Measurements from ENCODE around the gene TAF10. TPM values are rescaled to one million over a fixed set of nuclear protein-coding genes. Genes with fewer than 3 reads are reported as not detected.

TAF10 gene
- total and polyA plus RNA-seq, 2 of the 13 experiments (the other 11 are each of a cell fraction or from before 2014, with no cell fraction given), result 71.3 to 134 TPM

DNA sequence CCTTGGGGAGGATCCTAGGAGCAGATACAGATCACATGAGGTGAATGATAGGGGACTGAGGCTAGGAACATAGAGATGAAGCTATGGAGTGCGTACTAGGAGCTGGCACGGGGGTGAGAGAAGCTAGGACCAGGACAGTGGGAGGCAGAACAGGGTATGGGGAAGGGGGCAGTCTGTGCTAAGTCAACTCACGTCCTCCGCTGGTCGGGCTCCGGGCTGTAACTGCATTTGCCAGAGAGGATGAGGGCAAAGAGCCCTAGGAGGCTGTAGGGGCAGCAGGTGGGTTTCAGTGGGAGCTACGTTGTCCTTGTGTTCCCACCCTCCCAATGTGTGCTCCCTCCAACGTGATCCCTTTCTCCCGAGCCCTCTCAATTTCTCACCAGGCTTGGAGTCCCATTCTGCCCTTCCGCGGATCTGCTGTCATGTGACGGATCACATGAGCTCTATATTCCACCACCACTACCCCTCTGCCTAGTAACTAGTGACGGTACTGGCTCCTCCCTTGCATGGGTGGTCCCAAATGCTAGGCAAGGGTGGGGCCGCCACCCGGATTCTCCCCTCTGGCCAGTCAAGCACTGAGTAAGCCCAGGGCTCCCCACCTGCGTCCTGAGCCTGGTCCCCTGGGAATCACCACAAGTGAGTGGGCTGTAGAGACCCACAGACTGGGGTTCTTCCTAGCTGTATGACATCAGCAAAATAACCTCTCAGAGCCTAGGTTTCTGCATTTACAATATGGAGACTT, 7.2 kb upstream of the TAF10 start, which contains the start of gene TPP1 (continued):
- TF ChIP-seq, protein P1, sequence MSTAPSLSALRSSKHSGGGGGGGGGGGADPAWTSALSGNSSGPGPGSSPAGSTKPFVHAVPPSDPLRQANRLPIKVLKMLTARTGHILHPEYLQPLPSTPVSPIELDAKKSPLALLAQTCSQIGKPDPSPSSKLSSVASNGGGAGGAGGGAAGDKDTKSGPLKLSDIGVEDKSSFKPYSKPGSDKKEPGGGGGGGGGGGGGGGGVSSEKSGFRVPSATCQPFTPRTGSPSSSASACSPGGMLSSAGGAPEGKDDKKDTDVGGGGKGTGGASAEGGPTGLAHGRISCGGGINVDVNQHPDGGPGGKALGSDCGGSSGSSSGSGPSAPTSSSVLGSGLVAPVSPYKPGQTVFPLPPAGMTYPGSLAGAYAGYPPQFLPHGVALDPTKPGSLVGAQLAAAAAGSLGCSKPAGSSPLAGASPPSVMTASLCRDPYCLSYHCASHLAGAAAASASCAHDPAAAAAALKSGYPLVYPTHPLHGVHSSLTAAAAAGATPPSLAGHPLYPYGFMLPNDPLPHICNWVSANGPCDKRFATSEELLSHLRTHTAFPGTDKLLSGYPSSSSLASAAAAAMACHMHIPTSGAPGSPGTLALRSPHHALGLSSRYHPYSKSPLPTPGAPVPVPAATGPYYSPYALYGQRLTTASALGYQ (CRISPR knock-in tag; IDR thresholded peaks at IDR 0.05), result no peak
- TF ChIP-seq, protein P2, sequence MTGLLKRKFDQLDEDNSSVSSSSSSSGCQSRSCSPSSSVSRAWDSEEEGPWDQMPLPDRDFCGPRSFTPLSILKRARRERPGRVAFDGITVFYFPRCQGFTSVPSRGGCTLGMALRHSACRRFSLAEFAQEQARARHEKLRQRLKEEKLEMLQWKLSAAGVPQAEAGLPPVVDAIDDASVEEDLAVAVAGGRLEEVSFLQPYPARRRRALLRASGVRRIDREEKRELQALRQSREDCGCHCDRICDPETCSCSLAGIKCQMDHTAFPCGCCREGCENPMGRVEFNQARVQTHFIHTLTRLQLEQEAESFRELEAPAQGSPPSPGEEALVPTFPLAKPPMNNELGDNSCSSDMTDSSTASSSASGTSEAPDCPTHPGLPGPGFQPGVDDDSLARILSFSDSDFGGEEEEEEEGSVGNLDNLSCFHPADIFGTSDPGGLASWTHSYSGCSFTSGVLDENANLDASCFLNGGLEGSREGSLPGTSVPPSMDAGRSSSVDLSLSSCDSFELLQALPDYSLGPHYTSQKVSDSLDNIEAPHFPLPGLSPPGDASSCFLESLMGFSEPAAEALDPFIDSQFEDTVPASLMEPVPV (CRISPR knock-in tag; IDR thresholded peaks at IDR 0.05), result no peak
- TF ChIP-seq HCFC1 (IDR thresholded peaks at IDR 0.05; ENCODE audit: low read depth, low read length) (no peak; the same call in 1 of the 2 replicates), MXD4 (CRISPR knock-in tag; IDR thresholded peaks at IDR 0.05) (no peak), TARDBP (CRISPR knock-in tag; IDR thresholded peaks at IDR 0.05) (no peak), KLF11 (CRISPR knock-in tag; IDR thresholded peaks at IDR 0.05) (0 out of 2 replicates have a peak, but pooled peaks have one; percentile 34), ZNF703 (CRISPR knock-in tag; IDR thresholded peaks at IDR 0.05; ENCODE audit: borderline replicate concordance) (no peak), MZF1 (CRISPR knock-in tag; IDR thresholded peaks at IDR 0.05; ENCODE audit: borderline replicate concordance) (no peak), ZNF768 (CRISPR knock-in tag; IDR thresholded peaks at IDR 0.05) (no peak), ZNF724P (CRISPR knock-in tag; IDR thresholded peaks at IDR 0.05; ENCODE audit: borderline replicate concordance) (no peak), ZNF713 (CRISPR knock-in tag; IDR thresholded peaks at IDR 0.05) (no peak), POLR2AphosphoS2 (IDR thresholded peaks at IDR 0.05; ENCODE audit: low read depth, low read length) (no peak), CHCHD3 (CRISPR knock-in tag; IDR thresholded peaks at IDR 0.05) (no peak), ATAD3A (CRISPR knock-in tag; IDR thresholded peaks at IDR 0.05) (no peak)
- TF ChIP-seq, protein P3, sequence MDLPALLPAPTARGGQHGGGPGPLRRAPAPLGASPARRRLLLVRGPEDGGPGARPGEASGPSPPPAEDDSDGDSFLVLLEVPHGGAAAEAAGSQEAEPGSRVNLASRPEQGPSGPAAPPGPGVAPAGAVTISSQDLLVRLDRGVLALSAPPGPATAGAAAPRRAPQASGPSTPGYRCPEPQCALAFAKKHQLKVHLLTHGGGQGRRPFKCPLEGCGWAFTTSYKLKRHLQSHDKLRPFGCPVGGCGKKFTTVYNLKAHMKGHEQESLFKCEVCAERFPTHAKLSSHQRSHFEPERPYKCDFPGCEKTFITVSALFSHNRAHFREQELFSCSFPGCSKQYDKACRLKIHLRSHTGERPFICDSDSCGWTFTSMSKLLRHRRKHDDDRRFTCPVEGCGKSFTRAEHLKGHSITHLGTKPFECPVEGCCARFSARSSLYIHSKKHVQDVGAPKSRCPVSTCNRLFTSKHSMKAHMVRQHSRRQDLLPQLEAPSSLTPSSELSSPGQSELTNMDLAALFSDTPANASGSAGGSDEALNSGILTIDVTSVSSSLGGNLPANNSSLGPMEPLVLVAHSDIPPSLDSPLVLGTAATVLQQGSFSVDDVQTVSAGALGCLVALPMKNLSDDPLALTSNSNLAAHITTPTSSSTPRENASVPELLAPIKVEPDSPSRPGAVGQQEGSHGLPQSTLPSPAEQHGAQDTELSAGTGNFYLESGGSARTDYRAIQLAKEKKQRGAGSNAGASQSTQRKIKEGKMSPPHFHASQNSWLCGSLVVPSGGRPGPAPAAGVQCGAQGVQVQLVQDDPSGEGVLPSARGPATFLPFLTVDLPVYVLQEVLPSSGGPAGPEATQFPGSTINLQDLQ (CRISPR knock-in tag; IDR thresholded peaks at IDR 0.05), result no peak
- TF ChIP-seq, protein P4, sequence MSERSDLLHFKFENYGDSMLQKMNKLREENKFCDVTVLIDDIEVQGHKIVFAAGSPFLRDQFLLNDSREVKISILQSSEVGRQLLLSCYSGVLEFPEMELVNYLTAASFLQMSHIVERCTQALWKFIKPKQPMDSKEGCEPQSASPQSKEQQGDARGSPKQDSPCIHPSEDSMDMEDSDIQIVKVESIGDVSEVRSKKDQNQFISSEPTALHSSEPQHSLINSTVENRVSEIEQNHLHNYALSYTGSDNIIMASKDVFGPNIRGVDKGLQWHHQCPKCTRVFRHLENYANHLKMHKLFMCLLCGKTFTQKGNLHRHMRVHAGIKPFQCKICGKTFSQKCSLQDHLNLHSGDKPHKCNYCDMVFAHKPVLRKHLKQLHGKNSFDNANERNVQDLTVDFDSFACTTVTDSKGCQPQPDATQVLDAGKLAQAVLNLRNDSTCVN (CRISPR knock-in tag; IDR thresholded peaks at IDR 0.05; ENCODE audit: borderline replicate concordance), result no peak
- TF ChIP-seq, protein P5, sequence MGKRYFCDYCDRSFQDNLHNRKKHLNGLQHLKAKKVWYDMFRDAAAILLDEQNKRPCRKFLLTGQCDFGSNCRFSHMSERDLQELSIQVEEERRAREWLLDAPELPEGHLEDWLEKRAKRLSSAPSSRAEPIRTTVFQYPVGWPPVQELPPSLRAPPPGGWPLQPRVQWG (CRISPR knock-in tag; IDR thresholded peaks at IDR 0.05; ENCODE audit: borderline replicate concordance, low read depth), result no peak
- TF ChIP-seq, protein P6, sequence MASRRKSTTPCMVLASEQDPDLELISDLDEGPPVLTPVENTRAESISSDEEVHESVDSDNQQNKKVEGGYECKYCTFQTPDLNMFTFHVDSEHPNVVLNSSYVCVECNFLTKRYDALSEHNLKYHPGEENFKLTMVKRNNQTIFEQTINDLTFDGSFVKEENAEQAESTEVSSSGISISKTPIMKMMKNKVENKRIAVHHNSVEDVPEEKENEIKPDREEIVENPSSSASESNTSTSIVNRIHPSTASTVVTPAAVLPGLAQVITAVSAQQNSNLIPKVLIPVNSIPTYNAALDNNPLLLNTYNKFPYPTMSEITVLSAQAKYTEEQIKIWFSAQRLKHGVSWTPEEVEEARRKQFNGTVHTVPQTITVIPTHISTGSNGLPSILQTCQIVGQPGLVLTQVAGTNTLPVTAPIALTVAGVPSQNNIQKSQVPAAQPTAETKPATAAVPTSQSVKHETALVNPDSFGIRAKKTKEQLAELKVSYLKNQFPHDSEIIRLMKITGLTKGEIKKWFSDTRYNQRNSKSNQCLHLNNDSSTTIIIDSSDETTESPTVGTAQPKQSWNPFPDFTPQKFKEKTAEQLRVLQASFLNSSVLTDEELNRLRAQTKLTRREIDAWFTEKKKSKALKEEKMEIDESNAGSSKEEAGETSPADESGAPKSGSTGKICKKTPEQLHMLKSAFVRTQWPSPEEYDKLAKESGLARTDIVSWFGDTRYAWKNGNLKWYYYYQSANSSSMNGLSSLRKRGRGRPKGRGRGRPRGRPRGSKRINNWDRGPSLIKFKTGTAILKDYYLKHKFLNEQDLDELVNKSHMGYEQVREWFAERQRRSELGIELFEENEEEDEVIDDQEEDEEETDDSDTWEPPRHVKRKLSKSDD (CRISPR knock-in tag; IDR thresholded peaks at IDR 0.05; ENCODE audit: low read depth), result no peak

Measured in HepG2 (cell line).